Left kidney (tissue), 2 donors: Measurements from ENCODE around the gene CRISPLD2. TPM values are rescaled to one million over a fixed set of nuclear protein-coding genes. Genes with fewer than 3 reads are reported as not detected.
"Not testable (repeated sequence)": the region's sequence is repeated elsewhere in the genome, so short reads cannot be mapped to it uniquely, and the experiment has no call there.

Experiments used
- DNase-seq: peaks from one replicate; pipeline ENCODE4 v3.0.0-alpha.2; 2013
- polyA plus RNA-seq: library from polyadenylated mRNA; unstranded; fragments of 120-200 nt; gene quantifications from one replicate; pipeline ENCODE4 v1.2.1, GENCODE V29; 2013; ENCODE audit not compliant: insufficient read length

CRISPLD2 gene
- polyA plus RNA-seq, 1 donor, result 6.1 TPM

- no peak for DNase-seq
Measured at GRCh38 chr16:84859681-84860080, 39.9 kb downstream of the CRISPLD2 start.

- DNase-seq, result no peak
Measured at GRCh38 chr16:84860383-84860782, 40.6 kb downstream of the CRISPLD2 start.

GRCh38 chr16:84861671-84862070 is 41.9 kb downstream of the CRISPLD2 start:
- no peak for DNase-seq

- DNase-seq, result no peak
Measured at GRCh38 chr16:84862804-84863480, 43.2 kb downstream of the CRISPLD2 start.

GRCh38 chr16:84863481-84863814 is 43.7 kb downstream of the CRISPLD2 start:
- DNase-seq, result no peak

GRCh38 chr16:84864326-84864955 is 44.7 kb downstream of the CRISPLD2 start:
- DNase-seq, result no peak

- DNase-seq, result no peak
Measured at GRCh38 chr16:84867696-84868095, 47.9 kb downstream of the CRISPLD2 start.

- DNase-seq, result no peak
Measured at GRCh38 chr16:84868328-84868727, 48.5 kb downstream of the CRISPLD2 start.

- DNase-seq, result no peak
Measured at GRCh38 chr16:84868829-84869472, 49.2 kb downstream of the CRISPLD2 start.

- DNase-seq, result no peak
Measured at GRCh38 chr16:84869473-84869845, 49.7 kb downstream of the CRISPLD2 start.

- not testable (repeated sequence) for DNase-seq
Measured at GRCh38 chr16:84872971-84873370, 53.2 kb downstream of the CRISPLD2 start.

- no peak for DNase-seq
Measured at GRCh38 chr16:84874004-84874435, 54.2 kb downstream of the CRISPLD2 start.

GRCh38 chr16:84874553-84874952 is 54.8 kb downstream of the CRISPLD2 start:
- no peak for DNase-seq

- DNase-seq, result no peak
Measured at GRCh38 chr16:84874983-84875382, 55.2 kb downstream of the CRISPLD2 start.

- DNase-seq, result no peak
Measured at GRCh38 chr16:84875846-84876245, 56.1 kb downstream of the CRISPLD2 start.

GRCh38 chr16:84876873-84877606 is 57.3 kb downstream of the CRISPLD2 start:
- DNase-seq, result no peak

GRCh38 chr16:84878770-84879169 is 59.0 kb downstream of the CRISPLD2 start:
- DNase-seq, result no peak

GRCh38 chr16:84879569-84880487 is 60.0 kb downstream of the CRISPLD2 start:
- DNase-seq, result no peak

GRCh38 chr16:84881702-84882521 is 62.1 kb downstream of the CRISPLD2 start:
- DNase-seq, result no peak

- no peak for DNase-seq
Measured at GRCh38 chr16:84883301-84883700, 63.5 kb downstream of the CRISPLD2 start.

GRCh38 chr16:84884246-84884595 is 64.4 kb downstream of the CRISPLD2 start:
- DNase-seq, result no peak
